Measurements from ENCODE around the gene PPFIA2.

- TF ChIP-seq POLR2AphosphoS5 (IDR thresholded peaks at IDR 0.05), result no peak
- no peak for TF ChIP-seq POLR2A (IDR thresholded peaks at IDR 0.05)
- TF ChIP-seq CTCF (IDR thresholded peaks at IDR 0.05), result no peak
- TF ChIP-seq EP300 (IDR thresholded peaks at IDR 0.05), result no peak
Observed at GRCh38 chr12:81365284-81365683, 393.9 kb downstream of the PPFIA2 start.
